A673 (cell line): ENCODE data around the gene RTN4IP1. TPM values are rescaled to one million over a fixed set of nuclear protein-coding genes. Genes with fewer than 3 reads are reported as not detected.
A peak's percentile ranks its signal among the peaks of the same experiment; 100 is the strongest.

Experiments
- BruUV-seq: library from RNA; stranded (reverse); fragments of 400-500 nt; replicated peaks from 2 replicates; lab custom pipeline; 2021; lab: Mats Ljungman, UMichigan
- CTCF ChIA-PET: fragments of 300-600 bp; sonication (Branson Sonifier 250); formaldehyde crosslinking; loops from one replicate; lab custom pipeline; 2022; ENCODE audit warnings: antibody characterized with exemption; lab: Charles Lee
- POLR2A ChIA-PET: fragments of 300-600 bp; sonication (Branson Sonifier 250); formaldehyde crosslinking; loops from one replicate; lab custom pipeline; 2022; ENCODE audit warnings: antibody characterized with exemption; ENCODE audit not compliant: low non-redundant PET; lab: Charles Lee
- DNase-seq: peaks from one replicate; pipeline ENCODE4 v3.0.0-alpha.2; 2015; ENCODE audit warnings: low spot score
- H3K27ac ChIP-seq: fragments of 200-600 bp; sonication (generic); 2 replicates; pipeline ENCODE4 v1.5.1; 2016; ENCODE audit warnings: mixed run types, low read depth, mild to moderate bottlenecking, mixed read lengths, antibody characterized with exemption, low read length; ENCODE audit not compliant: poor library complexity, severe bottlenecking
- H3K27me3 ChIP-seq: fragments of 200-600 bp; sonication (generic); replicated peaks from 2 replicates; pipeline ENCODE4 v1.6.1; 2017; ENCODE audit warnings: mixed run types, low read depth, mild to moderate bottlenecking, mixed read lengths, antibody characterized with exemption, low read length; ENCODE audit not compliant: insufficient read depth, poor library complexity
- H3K36me3 ChIP-seq: fragments of 200-600 bp; sonication (generic); 2 replicates; pipeline ENCODE4 v1.6.1; 2016; ENCODE audit warnings: mixed run types, mild to moderate bottlenecking, mixed read lengths, antibody characterized with exemption, low read length; ENCODE audit not compliant: insufficient read depth, poor library complexity, severe bottlenecking
- H3K4me1 ChIP-seq: fragments of 200-600 bp; sonication (generic); 2 replicates; pipeline ENCODE4 v1.6.1; 2017; ENCODE audit warnings: mixed run types, mild to moderate bottlenecking, mixed read lengths, antibody characterized with exemption, low read length; ENCODE audit not compliant: insufficient read depth, poor library complexity, severe bottlenecking
- H3K4me3 ChIP-seq: fragments of 200-600 bp; sonication (generic); 2 replicates; pipeline ENCODE4 v1.5.1; 2016; ENCODE audit warnings: low read depth, mixed run types, mild to moderate bottlenecking, mixed read lengths, low read length; ENCODE audit not compliant: poor library complexity, severe bottlenecking
- H3K9me3 ChIP-seq: fragments of 200-600 bp; sonication (generic); 2 replicates; pipeline ENCODE4 v1.6.1; 2016; ENCODE audit warnings: mixed run types, low read depth, mild to moderate bottlenecking, mixed read lengths, antibody characterized with exemption, low read length; ENCODE audit not compliant: poor library complexity, severe bottlenecking
- EZH2 ChIP-seq: fragments of 200-600 bp; sonication (generic); IDR thresholded peaks from 2 replicates; pipeline ENCODE4 v1.6.1; 2017; ENCODE audit warnings: borderline replicate concordance, low read depth, mild to moderate bottlenecking, mixed read lengths, antibody characterized with exemption, low read length; ENCODE audit not compliant: poor library complexity, severe bottlenecking
- intact Hi-C: fragments of 100-400 bp; cut with micrococcal nuclease; formaldehyde crosslinking; loops from one replicate; pipeline ENCODE4 v1.10.0; 2022; ENCODE audit not compliant: unreplicated experiment
- total RNA-seq: library from RNA; stranded (reverse); gene quantifications from 2 replicates; pipeline ENCODE4 v1.2.3, GENCODE V29; 2021
- TF ChIP-seq, protein P1 (sequence below): fragments of 300-800, 200-600 bp; sonication (generic); conservative IDR thresholded peaks from 2 replicates; pipeline ENCODE4 v1.5.1; 2017; ENCODE audit warnings: low read depth, mild to moderate bottlenecking, antibody characterized with exemption, low read length, moderate library complexity, mixed read lengths

RTN4IP1 gene
- total RNA-seq, 1 experiment from 2014 or later = 15.7 TPM

DNA sequence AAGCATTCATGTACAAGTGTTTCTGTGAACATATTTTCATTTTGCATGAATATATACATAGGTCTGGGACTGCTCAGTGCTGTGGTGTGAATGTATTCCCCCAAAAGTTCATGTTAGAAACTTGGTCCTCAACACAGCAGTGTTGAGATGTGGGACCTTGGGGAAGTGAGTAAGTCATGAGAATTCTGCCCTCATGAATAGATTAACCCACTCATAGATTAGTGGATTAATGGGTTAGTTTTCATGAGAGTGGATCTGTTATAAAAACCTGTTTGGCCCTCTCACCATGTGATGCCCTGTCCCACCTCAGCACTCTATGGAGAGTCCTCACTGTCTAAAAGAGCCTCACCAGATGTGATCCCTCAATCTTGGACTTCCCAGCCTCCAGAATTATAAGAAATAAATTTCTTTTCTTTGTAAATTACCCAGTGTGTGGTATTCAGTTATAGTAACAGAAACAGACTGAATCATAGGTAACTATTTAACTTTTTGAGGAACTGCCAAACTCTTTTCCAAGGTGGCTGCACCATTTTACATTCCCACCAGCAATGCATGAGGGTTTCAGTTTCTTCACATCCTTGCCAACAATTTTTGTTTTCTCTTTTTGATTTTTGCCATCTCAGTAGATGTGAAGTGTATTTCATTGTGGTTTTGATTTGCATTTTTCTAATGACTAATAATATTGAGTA lies 45.4 kb upstream of the RTN4IP1 start:
- no TSS peak for BruUV-seq
- peaks cover 15% of the 10 kb centered on the region for H3K4me1 ChIP-seq
- H3K36me3 ChIP-seq = no peaks in the 10 kb centered on the region
- H3K27ac ChIP-seq = no peak overlapping the region
- H3K27me3 ChIP-seq = no peaks in the 10 kb centered on the region
- no peaks in the 10 kb centered on the region for H3K9me3 ChIP-seq
- H3K4me3 ChIP-seq = no peak overlapping the region
- TF ChIP-seq, protein P1, sequence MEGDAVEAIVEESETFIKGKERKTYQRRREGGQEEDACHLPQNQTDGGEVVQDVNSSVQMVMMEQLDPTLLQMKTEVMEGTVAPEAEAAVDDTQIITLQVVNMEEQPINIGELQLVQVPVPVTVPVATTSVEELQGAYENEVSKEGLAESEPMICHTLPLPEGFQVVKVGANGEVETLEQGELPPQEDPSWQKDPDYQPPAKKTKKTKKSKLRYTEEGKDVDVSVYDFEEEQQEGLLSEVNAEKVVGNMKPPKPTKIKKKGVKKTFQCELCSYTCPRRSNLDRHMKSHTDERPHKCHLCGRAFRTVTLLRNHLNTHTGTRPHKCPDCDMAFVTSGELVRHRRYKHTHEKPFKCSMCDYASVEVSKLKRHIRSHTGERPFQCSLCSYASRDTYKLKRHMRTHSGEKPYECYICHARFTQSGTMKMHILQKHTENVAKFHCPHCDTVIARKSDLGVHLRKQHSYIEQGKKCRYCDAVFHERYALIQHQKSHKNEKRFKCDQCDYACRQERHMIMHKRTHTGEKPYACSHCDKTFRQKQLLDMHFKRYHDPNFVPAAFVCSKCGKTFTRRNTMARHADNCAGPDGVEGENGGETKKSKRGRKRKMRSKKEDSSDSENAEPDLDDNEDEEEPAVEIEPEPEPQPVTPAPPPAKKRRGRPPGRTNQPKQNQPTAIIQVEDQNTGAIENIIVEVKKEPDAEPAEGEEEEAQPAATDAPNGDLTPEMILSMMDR = no peak
- TF ChIP-seq EZH2 = no peak
- DNase-seq = no peak
- POLR2A ChIA-PET = no interaction called here
- CTCF ChIA-PET = no interaction called here
- intact Hi-C loops = no loop called here

DNA sequence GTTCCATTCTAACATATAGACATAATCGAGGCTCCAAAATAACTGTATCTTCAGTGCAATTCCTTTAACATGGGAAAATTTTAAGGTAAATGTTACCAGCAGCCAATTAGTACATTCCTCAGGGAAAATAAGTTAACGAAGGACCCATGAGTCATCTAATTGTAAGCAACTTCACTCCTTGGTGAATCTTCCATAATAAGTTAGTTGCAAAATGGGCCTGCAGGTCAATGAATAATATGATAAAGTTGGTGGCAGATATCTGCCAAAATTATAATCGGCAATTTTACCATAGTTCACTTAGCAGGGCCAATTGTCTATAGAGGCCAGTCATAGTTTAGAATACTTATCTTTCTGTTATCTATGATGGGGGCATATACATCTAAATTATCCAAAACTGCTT lies 42.4 kb upstream of the RTN4IP1 start:
- Histone ChIP-seq H3K36me3 (no peaks in the 10 kb centered on the region), H3K4me3 (no peak overlapping the region), H3K27ac (no peak overlapping the region), H3K27me3 (no peaks in the 10 kb centered on the region), H3K4me1 (peaks cover 15% of the 10 kb centered on the region), H3K9me3 (no peaks in the 10 kb centered on the region)
- ChIA-PET POLR2A (no interaction called here), CTCF (no interaction called here)
- no TSS peak for BruUV-seq
- peak; percentile 14 for DNase-seq
- no peak for TF ChIP-seq EZH2
- intact Hi-C loops = no loop called here

DNA sequence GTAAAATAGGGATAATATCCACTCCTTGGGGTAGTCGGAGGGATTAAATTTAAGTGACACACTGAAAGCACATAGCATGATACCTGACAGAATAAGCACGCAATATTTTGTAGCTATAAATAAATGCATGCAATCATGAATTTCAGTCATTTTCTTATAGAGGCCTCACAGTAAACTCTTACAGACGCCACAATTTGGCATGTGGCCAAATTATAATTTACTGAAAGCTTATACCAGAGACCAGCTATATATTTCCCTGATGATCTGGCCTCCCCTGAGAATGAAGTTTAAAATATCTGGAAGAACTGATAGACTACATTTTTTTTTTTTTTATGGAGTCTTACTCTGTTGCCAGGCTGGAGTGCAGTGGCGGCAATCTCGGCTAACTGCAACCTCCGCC lies 40.9 kb upstream of the RTN4IP1 start:
- intact Hi-C loops = no loop called here
- Histone ChIP-seq H3K27ac (no peak overlapping the region), H3K4me3 (no peak overlapping the region), H3K27me3 (no peaks in the 10 kb centered on the region), H3K36me3 (peaks cover 5% of the 10 kb centered on the region), H3K9me3 (no peaks in the 10 kb centered on the region), H3K4me1 (peaks cover 15% of the 10 kb centered on the region)
- ChIA-PET CTCF (no interaction called here), POLR2A (no interaction called here)
- TF ChIP-seq EZH2 = no peak
- TF ChIP-seq, protein P1 = no peak
- peak; percentile 14 for DNase-seq
- BruUV-seq = no TSS peak

DNA sequence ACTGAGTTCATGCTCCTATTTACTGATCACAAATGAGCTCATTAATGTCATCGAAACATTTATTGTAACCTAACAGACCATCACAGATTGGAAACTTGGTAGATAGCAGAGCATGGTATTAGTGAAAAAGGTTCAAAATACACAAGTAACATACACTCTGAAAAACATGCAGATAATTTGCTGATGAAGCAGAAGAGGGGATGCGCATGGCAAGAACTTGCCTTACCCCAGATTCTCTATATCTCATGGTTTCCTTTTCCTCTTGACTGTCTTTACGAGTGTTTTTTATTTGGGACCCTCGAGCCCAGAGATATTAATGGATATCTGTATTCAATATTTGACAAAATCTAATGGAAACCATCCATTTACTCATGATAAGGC lies 37.7 kb upstream of the RTN4IP1 start:
- H3K4me3 ChIP-seq = no peak overlapping the region
- peaks cover 5% of the 10 kb centered on the region for H3K4me1 ChIP-seq
- no peaks in the 10 kb centered on the region for H3K9me3 ChIP-seq
- intact Hi-C loops = no loop called here
- ChIA-PET POLR2A (no interaction called here), CTCF (no interaction called here)
- TF ChIP-seq, protein P1 = no peak
- TF ChIP-seq EZH2 = no peak
- H3K27me3 ChIP-seq = no peaks in the 10 kb centered on the region
- peaks cover 13% of the 10 kb centered on the region for H3K36me3 ChIP-seq
- H3K27ac ChIP-seq = no peak overlapping the region
- BruUV-seq = no TSS peak
- DNase-seq = no peak
